Progenitor cell of endocrine pancreas (in vitro differentiated cells): Measurements from ENCODE around the gene ZNF576. TPM values are rescaled to one million over a fixed set of nuclear protein-coding genes. Genes with fewer than 3 reads are reported as not detected.
A peak's percentile ranks its signal among the peaks of the same experiment; 100 is the strongest.

Experiments used
- DNase-seq: peaks from one replicate; pipeline ENCODE4 v3.0.0; 2021; ENCODE audit warnings: low spot score; ENCODE audit not compliant: unreplicated experiment
- H3K27ac Mint-ChIP-seq: 2 replicates; pipeline ENCODE4 v1.8.0; 2021; ENCODE audit warnings: mild to moderate bottlenecking, moderate library complexity, mixed read lengths
- H3K27me3 Mint-ChIP-seq: 2 replicates; pipeline ENCODE4 v1.8.0; 2021; ENCODE audit warnings: mixed read lengths
- H3K36me3 Mint-ChIP-seq: 2 replicates; pipeline ENCODE4 v1.8.0; 2022; ENCODE audit warnings: mixed read lengths; ENCODE audit not compliant: insufficient read depth
- H3K4me1 Mint-ChIP-seq: 2 replicates; pipeline ENCODE4 v1.8.0; 2021; ENCODE audit warnings: low read depth, mixed read lengths
- H3K4me3 Mint-ChIP-seq: 2 replicates; pipeline ENCODE4 v1.8.0; 2021; ENCODE audit warnings: low read depth, mild to moderate bottlenecking, moderate library complexity, mixed read lengths
- H3K9me3 Mint-ChIP-seq: 2 replicates; pipeline ENCODE4 v1.8.0; 2021; ENCODE audit warnings: low read depth, mixed read lengths
- total RNA-seq: library from RNA; stranded (reverse); gene quantifications from 2 replicates; pipeline ENCODE4 v1.2.1, GENCODE V29; 2021
- TF ChIP-seq, protein P1 (sequence below): fragments of 200-600 bp; sonication (generic); IDR thresholded peaks from one replicate; pipeline ENCODE4 v1.5.0; 2021; ENCODE audit warnings: antibody characterized with exemption, mild to moderate bottlenecking; ENCODE audit not compliant: unreplicated experiment

The ZNF576 gene
- total RNA-seq, 1 donor from 2014 or later: 15.4 TPM

DNA sequence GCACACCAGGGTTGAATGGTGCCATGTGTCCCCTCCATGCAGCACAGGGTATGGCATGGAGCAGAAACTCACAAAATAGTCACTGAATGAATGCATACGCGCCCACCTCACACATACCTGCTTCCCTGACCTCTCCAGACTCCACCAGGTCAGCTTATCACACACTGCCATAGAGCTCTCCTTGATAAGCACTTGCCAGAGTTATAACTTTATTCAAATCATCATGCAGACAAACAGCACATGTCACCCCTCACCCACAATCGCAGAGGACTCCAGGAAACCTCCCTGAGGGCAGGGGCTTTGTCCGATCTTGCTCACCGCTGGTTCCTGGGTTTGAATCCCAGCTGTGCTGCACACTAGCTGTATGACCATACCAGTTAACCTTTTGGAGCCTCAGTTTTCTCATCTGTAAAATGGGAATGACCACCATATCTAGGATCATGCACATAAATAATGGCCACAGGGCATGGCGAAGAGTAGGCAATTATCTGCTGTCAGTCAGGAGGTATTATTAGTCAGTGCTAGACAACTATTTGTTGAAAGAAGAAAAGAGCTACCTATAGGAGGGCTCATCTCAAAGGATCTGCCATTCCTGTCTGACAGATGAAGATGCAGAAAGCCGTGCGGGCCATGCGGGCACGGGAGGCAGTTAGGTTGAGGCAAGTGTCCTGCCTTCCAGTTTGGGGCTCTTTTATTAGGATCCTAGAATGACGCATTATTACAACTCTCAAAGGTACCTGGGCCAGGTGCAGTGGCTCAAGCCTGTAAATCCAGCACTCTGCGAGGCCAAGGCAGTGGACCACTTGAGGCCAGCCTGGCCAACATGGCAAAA is 35.0 kb upstream of the ZNF576 start:
- H3K4me3 Mint-ChIP-seq: no peak overlapping the region
- no peak for DNase-seq
- TF ChIP-seq, protein P1, sequence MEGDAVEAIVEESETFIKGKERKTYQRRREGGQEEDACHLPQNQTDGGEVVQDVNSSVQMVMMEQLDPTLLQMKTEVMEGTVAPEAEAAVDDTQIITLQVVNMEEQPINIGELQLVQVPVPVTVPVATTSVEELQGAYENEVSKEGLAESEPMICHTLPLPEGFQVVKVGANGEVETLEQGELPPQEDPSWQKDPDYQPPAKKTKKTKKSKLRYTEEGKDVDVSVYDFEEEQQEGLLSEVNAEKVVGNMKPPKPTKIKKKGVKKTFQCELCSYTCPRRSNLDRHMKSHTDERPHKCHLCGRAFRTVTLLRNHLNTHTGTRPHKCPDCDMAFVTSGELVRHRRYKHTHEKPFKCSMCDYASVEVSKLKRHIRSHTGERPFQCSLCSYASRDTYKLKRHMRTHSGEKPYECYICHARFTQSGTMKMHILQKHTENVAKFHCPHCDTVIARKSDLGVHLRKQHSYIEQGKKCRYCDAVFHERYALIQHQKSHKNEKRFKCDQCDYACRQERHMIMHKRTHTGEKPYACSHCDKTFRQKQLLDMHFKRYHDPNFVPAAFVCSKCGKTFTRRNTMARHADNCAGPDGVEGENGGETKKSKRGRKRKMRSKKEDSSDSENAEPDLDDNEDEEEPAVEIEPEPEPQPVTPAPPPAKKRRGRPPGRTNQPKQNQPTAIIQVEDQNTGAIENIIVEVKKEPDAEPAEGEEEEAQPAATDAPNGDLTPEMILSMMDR: no peak
- no peaks in the 10 kb centered on the region for H3K9me3 Mint-ChIP-seq
- peak overlapping the region; percentile 58 for H3K27ac Mint-ChIP-seq
- no peaks in the 10 kb centered on the region for H3K27me3 Mint-ChIP-seq
- H3K36me3 Mint-ChIP-seq: peaks cover 18% of the 10 kb centered on the region
- H3K4me1 Mint-ChIP-seq: no peaks in the 10 kb centered on the region

DNA sequence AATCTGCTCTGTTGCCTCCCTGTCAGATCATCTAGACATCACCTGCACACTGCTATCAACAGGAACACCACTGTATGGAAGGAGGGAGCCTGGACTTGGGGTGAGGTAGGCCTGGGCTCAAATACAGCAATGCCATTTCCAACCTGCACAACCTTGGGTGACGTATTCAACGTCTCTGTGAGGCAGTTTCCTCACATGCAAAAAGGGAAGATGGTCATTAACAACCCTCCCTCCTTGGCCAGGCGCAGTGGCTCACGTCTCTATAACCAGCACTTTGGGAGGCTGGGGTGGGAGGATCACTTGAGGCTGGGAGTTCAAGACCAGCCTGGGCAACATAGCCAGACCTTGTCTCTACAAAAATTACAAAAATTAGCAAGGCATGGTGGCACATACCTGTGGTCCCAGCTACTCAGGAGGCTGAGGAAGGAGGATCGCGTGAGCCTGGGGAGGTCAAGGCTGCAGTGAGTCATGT is 34.1 kb upstream of the ZNF576 start:
- H3K27ac Mint-ChIP-seq: no peak overlapping the region
- TF ChIP-seq, protein P1: no peak
- DNase-seq: no peak
- no peak overlapping the region for H3K4me3 Mint-ChIP-seq
- no peaks in the 10 kb centered on the region for H3K27me3 Mint-ChIP-seq
- no peaks in the 10 kb centered on the region for H3K9me3 Mint-ChIP-seq
- peaks cover 19% of the 10 kb centered on the region for H3K36me3 Mint-ChIP-seq
- no peaks in the 10 kb centered on the region for H3K4me1 Mint-ChIP-seq

DNA sequence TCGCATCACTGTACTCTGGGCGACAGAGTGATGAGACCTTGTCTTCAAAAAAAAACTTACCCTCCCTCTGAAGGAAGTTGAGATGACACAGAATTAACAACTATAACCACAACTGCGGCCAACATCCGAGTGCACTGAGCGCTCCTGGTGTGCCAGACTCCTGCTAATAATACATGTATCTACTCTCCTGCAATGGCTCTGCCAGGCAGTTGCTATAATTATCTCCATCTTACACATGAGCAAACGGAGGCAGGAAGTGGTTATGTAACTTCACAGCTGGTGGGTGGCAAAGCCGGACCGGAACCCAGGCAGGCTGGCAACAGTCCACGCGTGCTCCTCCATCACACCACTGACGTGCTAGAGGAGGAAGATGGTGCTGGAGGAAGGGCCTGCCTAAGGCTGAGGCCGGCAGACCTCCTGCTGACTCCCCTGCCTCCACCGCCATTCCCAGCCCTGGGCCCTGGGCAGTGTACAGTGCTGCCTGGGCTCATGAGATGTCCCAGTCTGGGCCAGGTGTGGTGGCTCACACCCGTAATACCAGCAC is 33.6 kb upstream of the ZNF576 start:
- H3K27me3 Mint-ChIP-seq: no peaks in the 10 kb centered on the region
- no peaks in the 10 kb centered on the region for H3K9me3 Mint-ChIP-seq
- H3K36me3 Mint-ChIP-seq: peaks cover 19% of the 10 kb centered on the region
- H3K4me1 Mint-ChIP-seq: no peaks in the 10 kb centered on the region
- TF ChIP-seq, protein P1: no peak
- DNase-seq: no peak
- H3K4me3 Mint-ChIP-seq: no peak overlapping the region
- H3K27ac Mint-ChIP-seq: no peak overlapping the region

DNA sequence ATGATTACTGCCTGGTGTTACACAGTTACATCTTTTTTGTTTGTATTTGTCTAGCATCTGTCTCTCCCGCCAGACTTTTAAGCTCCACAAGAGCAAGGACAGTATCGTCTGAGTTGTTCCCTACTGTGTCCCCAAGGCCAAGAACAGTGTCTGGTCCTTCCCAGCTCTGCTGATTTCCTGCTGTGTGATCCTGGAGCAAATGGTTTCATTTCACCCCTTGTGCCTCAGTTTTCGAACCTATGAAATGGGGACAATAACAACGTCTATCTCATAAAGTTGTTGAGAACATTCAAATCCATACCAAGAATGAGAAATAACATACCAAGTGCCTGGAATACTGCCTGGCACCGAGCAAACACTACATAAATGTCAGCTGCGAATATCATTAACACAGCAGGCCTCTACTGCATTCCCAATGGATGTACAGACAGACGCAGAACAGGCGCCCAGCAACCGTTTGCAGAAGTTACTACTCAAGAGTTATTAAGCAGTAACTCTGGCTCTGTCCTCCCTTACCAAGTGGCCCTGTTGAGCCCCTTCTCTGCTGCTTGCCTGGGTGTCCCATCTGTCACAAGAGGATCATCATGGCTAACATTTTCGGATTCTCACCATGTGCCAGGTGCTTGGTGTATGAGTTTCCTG is 32.5 kb upstream of the ZNF576 start:
- Mint-ChIP-seq H3K27me3 (no peaks in the 10 kb centered on the region), H3K9me3 (no peaks in the 10 kb centered on the region), H3K4me3 (no peak overlapping the region), H3K4me1 (no peaks in the 10 kb centered on the region), H3K36me3 (peaks cover 19% of the 10 kb centered on the region), H3K27ac (no peak overlapping the region)
- DNase-seq: no peak
- TF ChIP-seq, protein P1: no peak

DNA sequence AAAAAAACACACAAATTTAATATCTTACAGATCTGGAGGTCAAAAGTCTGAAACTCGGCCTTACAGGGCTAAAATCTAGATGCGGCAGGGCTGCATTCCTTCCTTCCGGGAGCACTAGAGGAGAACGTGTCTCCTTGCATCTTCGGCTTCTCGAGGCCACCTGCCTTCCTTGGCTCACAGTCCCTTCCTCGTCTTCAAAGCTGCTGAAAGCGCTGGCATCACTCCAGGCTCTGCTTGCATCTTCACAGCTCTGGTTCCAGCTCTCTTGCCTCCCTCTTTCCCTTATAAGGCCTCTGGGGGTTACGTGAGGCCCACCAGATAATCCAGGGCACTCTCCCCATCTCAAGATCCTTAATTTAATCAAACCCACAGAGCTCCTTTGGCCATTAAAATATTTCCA is 31.6 kb upstream of the ZNF576 start:
- Mint-ChIP-seq H3K27ac (no peak overlapping the region), H3K27me3 (no peaks in the 10 kb centered on the region), H3K9me3 (no peaks in the 10 kb centered on the region), H3K4me1 (no peaks in the 10 kb centered on the region), H3K36me3 (peaks cover 19% of the 10 kb centered on the region), H3K4me3 (no peak overlapping the region)
- TF ChIP-seq, protein P1: no peak
- DNase-seq: no peak
